Neuron (in vitro differentiated cells): ENCODE results near the gene CRLF1.

Experiments used
- H2AFZ ChIP-seq: one replicate; pipeline ENCODE4 v1.6.1; 2013; ENCODE audit warnings: low read depth, mild to moderate bottlenecking, inconsistent platforms, low read length, moderate library complexity
- H3K27me3 ChIP-seq: one replicate; pipeline ENCODE4 v1.6.1; 2013; ENCODE audit warnings: low read length; ENCODE audit not compliant: insufficient read depth
- H3K36me3 ChIP-seq: one replicate; pipeline ENCODE4 v1.6.1; 2013; ENCODE audit warnings: low read length; ENCODE audit not compliant: insufficient read depth
- H3K4me1 ChIP-seq: one replicate; pipeline ENCODE4 v1.6.1; 2013; ENCODE audit warnings: low read length; ENCODE audit not compliant: insufficient read depth
- H3K4me3 ChIP-seq: 2 replicates; pipeline ENCODE4 v1.5.1; 2013; ENCODE audit warnings: mild to moderate bottlenecking, low read length, moderate library complexity
- H3K9me3 ChIP-seq: one replicate; pipeline ENCODE4 v1.6.1; 2013; ENCODE audit warnings: low read length

The CRLF1 gene

GRCh38 chr19:18568367-18568766 lies 38.2 kb downstream of the CRLF1 start:
- H3K36me3 ChIP-seq, result peaks cover 45% of the 10 kb centered on the region
- H3K4me1 ChIP-seq, result peaks cover 9% of the 10 kb centered on the region

GRCh38 chr19:18566953-18567352 lies 39.6 kb downstream of the CRLF1 start:
- no peaks in the 10 kb centered on the region for H3K9me3 ChIP-seq
- peaks cover 51% of the 10 kb centered on the region for H3K36me3 ChIP-seq

More at GRCh38 chr19:18568367-18568766, 38.2 kb downstream of the CRLF1 start:
- no peak overlapping the region for H2AFZ ChIP-seq
- H3K4me3 ChIP-seq, result no peak overlapping the region
- no peaks in the 10 kb centered on the region for H3K9me3 ChIP-seq
- no peaks in the 10 kb centered on the region for H3K27me3 ChIP-seq

GRCh38 chr19:18562086-18562485 lies 44.5 kb downstream of the CRLF1 start:
- Histone ChIP-seq H3K9me3 (no peaks in the 10 kb centered on the region), H3K4me1 (peaks cover 9% of the 10 kb centered on the region), H3K36me3 (peaks cover 35% of the 10 kb centered on the region), H3K27me3 (no peaks in the 10 kb centered on the region), H2AFZ (no peak overlapping the region), H3K4me3 (no peak overlapping the region)

More at GRCh38 chr19:18566953-18567352, 39.6 kb downstream of the CRLF1 start:
- Histone ChIP-seq H3K4me1 (no peaks in the 10 kb centered on the region), H3K4me3 (no peak overlapping the region), H3K27me3 (no peaks in the 10 kb centered on the region), H2AFZ (no peak overlapping the region)

- H3K4me1 ChIP-seq, result peaks cover 9% of the 10 kb centered on the region
- H2AFZ ChIP-seq, result no peak overlapping the region
- peaks cover 23% of the 10 kb centered on the region for H3K36me3 ChIP-seq
- H3K9me3 ChIP-seq, result no peaks in the 10 kb centered on the region
- no peaks in the 10 kb centered on the region for H3K27me3 ChIP-seq
- no peak overlapping the region for H3K4me3 ChIP-seq
Measured at GRCh38 chr19:18559685-18560084, 46.9 kb downstream of the CRLF1 start.

- Histone ChIP-seq H3K27me3 (no peaks in the 10 kb centered on the region), H2AFZ (no peak overlapping the region), H3K36me3 (peaks cover 15% of the 10 kb centered on the region), H3K9me3 (no peaks in the 10 kb centered on the region), H3K4me1 (peaks cover 9% of the 10 kb centered on the region), H3K4me3 (peak overlapping the region; percentile 70)
Measured at GRCh38 chr19:18558604-18559003, 48.0 kb downstream of the CRLF1 start.

- Histone ChIP-seq H3K4me1 (peaks cover 9% of the 10 kb centered on the region), H3K27me3 (no peaks in the 10 kb centered on the region), H3K9me3 (no peaks in the 10 kb centered on the region)
Measured at GRCh38 chr19:18558202-18558555, 48.4 kb downstream of the CRLF1 start.

GRCh38 chr19:18557411-18558201 lies 49.0 kb downstream of the CRLF1 start, which contains the start of gene KXD1:
KXD1 (plus strand) TSS chr19:18557870; CDS start chr19:18562057, 4,187 bp downstream.
- no peak within 1 kb of the TSS for H2AFZ ChIP-seq
- no peaks in the 10 kb centered on the region for H3K27me3 ChIP-seq

More at GRCh38 chr19:18558202-18558555, 48.4 kb downstream of the CRLF1 start:
- Histone ChIP-seq H3K36me3 (peaks cover 11% of the 10 kb centered on the region), H2AFZ (no peak overlapping the region), H3K4me3 (peak overlapping the region; percentile 70)

GRCh38 chr19:18551631-18552030 lies 55.0 kb downstream of the CRLF1 start:
- no peak overlapping the region for H2AFZ ChIP-seq

More at GRCh38 chr19:18557411-18558201, 49.0 kb downstream of the CRLF1 start, which contains the start of gene KXD1:
- Histone ChIP-seq H3K4me3 (peak within 1 kb of the TSS; percentile 70), H3K9me3 (no peaks in the 10 kb centered on the region), H3K4me1 (peaks cover 9% of the 10 kb centered on the region), H3K36me3 (peaks cover 7% of the 10 kb centered on the region)

GRCh38 chr19:18543814-18544475 lies 62.7 kb downstream of the CRLF1 start:
- Histone ChIP-seq H3K9me3 (no peaks in the 10 kb centered on the region), H3K4me1 (peaks cover 10% of the 10 kb centered on the region), H3K36me3 (peaks cover 20% of the 10 kb centered on the region), H3K27me3 (no peaks in the 10 kb centered on the region), H2AFZ (no peak overlapping the region), H3K4me3 (peak overlapping the region; percentile 28)

More at GRCh38 chr19:18551631-18552030, 55.0 kb downstream of the CRLF1 start:
- Histone ChIP-seq H3K36me3 (no peaks in the 10 kb centered on the region), H3K4me3 (no peak overlapping the region), H3K4me1 (no peaks in the 10 kb centered on the region), H3K9me3 (no peaks in the 10 kb centered on the region), H3K27me3 (no peaks in the 10 kb centered on the region)
